Esophagus squamous epithelium (tissue), 5 donors: Measurements from ENCODE around the gene ATP10A. TPM values are rescaled to one million over a fixed set of nuclear protein-coding genes. Genes with fewer than 3 reads are reported as not detected.

Experiments
- DNase-seq: peaks from one replicate; lab custom pipeline; 2025; lab: John Stamatoyannopoulos, UW
- H3K27ac ChIP-seq, 4 donors: fragments of 200-600 bp; sonication (generic); one replicate each; pipeline ENCODE4 v1.5.1; 2016 to 2019; ENCODE audit warnings: mild to moderate bottlenecking in 1 of 4
- H3K27me3 ChIP-seq, 4 donors: fragments of 200-600 bp; sonication (generic); 1 replicate in 3 of 4; 2 replicates in 1 of 4; pipeline versions ENCODE4 v1.5.1 to v1.6.0; 2017 to 2021; ENCODE audit warnings: antibody characterized with exemption in 1 of 4
- H3K36me3 ChIP-seq, 3 donors: fragments of 200-600 bp; sonication (generic); one replicate each; pipeline ENCODE4 v1.5.1; 2016 to 2019
- H3K4me1 ChIP-seq, 3 donors: fragments of 200-600 bp; sonication (generic); one replicate each; pipeline ENCODE4 v1.5.1; 2017 to 2019
- H3K4me3 ChIP-seq, 4 donors: fragments of 200-600 bp; sonication (generic); 1 replicate in 3 of 4; 2 replicates in 1 of 4; pipeline ENCODE4 v1.5.1; 2016 to 2019; ENCODE audit warnings: mild to moderate bottlenecking in 2 of 4, moderate library complexity in 1 of 4
- H3K9me3 ChIP-seq, 3 donors: fragments of 200-600 bp; sonication (generic); one replicate each; pipeline ENCODE4 v1.5.1; 2016 to 2019
- POLR2A ChIP-seq, 4 donors: fragments of 450-650 bp; IDR thresholded peaks; one replicate each; pipeline ENCODE4 v1.6.1; 2017; ENCODE audit warnings: antibody characterized with exemption in 4 of 4, mild to moderate bottlenecking in 4 of 4, moderate library complexity in 3 of 4
- WGBS, 2 donors: methylation state at CpG; one replicate each; pipeline ENCODE4 v1.1.5; 2018; 5-methylcytosine and 5-hydroxymethylcytosine counted together
- intact Hi-C: fragments of 100-400 bp; cut with DNase I; formaldehyde crosslinking; loops from one replicate; pipeline ENCODE4 v1.15.0; 2022
- total RNA-seq, 4 donors: library from RNA; depleted of rRNA; stranded (reverse); fragments of >200 nt; gene quantifications; one replicate each; pipeline ENCODE4 v1.1.0, GENCODE V29; 2016
- TF ChIP-seq, protein P1 (sequence below), 6 experiments: fragments of 450-650 bp in 4 of 6; fragments of 200-600 bp in 2 of 6; sonication (generic) in 2 of 6; IDR thresholded peaks; one replicate each; pipeline ENCODE4 v1.5.1; 2016 to 2019; ENCODE audit warnings: antibody characterized with exemption in 6 of 6, mild to moderate bottlenecking in 4 of 6, moderate library complexity in 4 of 6
- donor health status: DM: yes; HTN: yes; CAD: no.

Gene ATP10A
- total RNA-seq, 4 donors from 2014 or later, result 0.88 to 6.3 (median 1.9) TPM

- DNase-seq, result no peak
- intact Hi-C loops, result no loop called here
- H3K36me3 ChIP-seq, result no peaks in the 10 kb centered on the region
- TF ChIP-seq POLR2A (IDR thresholded peaks at IDR 0.05), result no peak
- TF ChIP-seq, protein P1, sequence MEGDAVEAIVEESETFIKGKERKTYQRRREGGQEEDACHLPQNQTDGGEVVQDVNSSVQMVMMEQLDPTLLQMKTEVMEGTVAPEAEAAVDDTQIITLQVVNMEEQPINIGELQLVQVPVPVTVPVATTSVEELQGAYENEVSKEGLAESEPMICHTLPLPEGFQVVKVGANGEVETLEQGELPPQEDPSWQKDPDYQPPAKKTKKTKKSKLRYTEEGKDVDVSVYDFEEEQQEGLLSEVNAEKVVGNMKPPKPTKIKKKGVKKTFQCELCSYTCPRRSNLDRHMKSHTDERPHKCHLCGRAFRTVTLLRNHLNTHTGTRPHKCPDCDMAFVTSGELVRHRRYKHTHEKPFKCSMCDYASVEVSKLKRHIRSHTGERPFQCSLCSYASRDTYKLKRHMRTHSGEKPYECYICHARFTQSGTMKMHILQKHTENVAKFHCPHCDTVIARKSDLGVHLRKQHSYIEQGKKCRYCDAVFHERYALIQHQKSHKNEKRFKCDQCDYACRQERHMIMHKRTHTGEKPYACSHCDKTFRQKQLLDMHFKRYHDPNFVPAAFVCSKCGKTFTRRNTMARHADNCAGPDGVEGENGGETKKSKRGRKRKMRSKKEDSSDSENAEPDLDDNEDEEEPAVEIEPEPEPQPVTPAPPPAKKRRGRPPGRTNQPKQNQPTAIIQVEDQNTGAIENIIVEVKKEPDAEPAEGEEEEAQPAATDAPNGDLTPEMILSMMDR (IDR thresholded peaks at IDR 0.05), result no peak
- peaks cover 0 to 34% (median 11%) of the 10 kb centered on the region in 3 donors for H3K4me1 ChIP-seq
- H3K27me3 ChIP-seq, result no peaks in the 10 kb centered on the region
- H3K27ac ChIP-seq, result peak overlapping the region; percentile 19 to 83 (median 78)
- H3K4me3 ChIP-seq, result no peak overlapping the region
- WGBS, 2 donors, result 73 to 79% methylated on average over 12 to 15 of the region's 25 CpGs
- H3K9me3 ChIP-seq, result no peaks in the 10 kb centered on the region
Measured at GRCh38 chr15:25797936-25798901, 64.9 kb downstream of the ATP10A start.

GRCh38 chr15:25797511-25797935 lies 65.6 kb downstream of the ATP10A start:
- DNase-seq, result no peak
- peak overlapping the region; percentile 60 to 83 (median 78) for H3K27ac ChIP-seq

DNA sequence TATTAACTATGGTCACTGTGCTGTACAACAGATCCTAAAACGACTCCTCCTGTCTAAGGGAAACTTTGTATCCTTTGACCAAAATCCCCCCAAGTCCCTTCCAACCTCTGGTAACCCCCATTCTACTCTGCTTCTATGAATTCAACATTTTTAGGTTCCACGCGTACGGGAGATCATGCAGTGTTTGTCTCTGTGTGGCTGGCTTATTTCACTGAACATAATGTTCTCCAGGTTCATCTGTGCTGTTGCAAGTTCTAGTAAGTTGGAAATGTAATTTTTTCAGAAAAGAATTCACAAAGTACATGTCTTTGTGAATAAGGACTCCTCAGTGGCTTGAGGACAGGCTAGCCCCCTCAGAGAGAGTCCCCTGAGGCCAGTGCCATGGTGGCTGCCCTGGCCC lies 66.1 kb downstream of the ATP10A start:
- H3K27ac ChIP-seq, result peak overlapping the region; percentile 60 to 83 (median 78)
- no peak for DNase-seq

More at GRCh38 chr15:25797511-25797935, 65.6 kb downstream of the ATP10A start:
- no peaks in the 10 kb centered on the region for H3K9me3 ChIP-seq
- H3K4me3 ChIP-seq, result no peak overlapping the region
- TF ChIP-seq, protein P1 (IDR thresholded peaks at IDR 0.05), result no peak
- no peak for TF ChIP-seq POLR2A (IDR thresholded peaks at IDR 0.05)
- peaks cover 0 to 34% (median 11%) of the 10 kb centered on the region in 3 donors for H3K4me1 ChIP-seq
- H3K27me3 ChIP-seq, result no peaks in the 10 kb centered on the region
- H3K36me3 ChIP-seq, result no peaks in the 10 kb centered on the region
- intact Hi-C loops, result no loop called here
- whole genome bisulfite sequencing, 2 donors, result 14 to 33% methylated on average over 2 of the region's 8 CpGs

DNA sequence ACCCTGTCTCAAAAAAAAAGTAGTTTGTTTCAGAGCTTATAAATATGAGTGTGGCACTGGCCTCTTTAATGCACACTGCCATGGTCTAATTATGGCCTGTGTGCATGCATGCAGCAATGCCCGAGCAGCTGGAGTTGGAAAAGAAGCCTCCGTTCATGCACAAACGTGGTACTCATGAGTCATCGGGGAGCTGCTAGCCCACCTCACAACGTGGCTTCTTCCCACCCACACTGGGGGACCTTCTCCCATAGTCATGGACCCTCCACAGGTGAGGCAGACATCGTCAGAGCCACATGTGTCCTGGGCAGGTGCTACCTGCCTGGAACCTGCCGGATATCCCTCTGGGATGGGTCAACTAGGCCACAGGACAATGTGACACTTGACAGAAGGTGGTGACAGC lies 66.7 kb downstream of the ATP10A start:
- intact Hi-C loops, result no loop called here
- WGBS, 2 donors, result 61 to 67% methylated on average over 1 to 6 of the region's 7 CpGs

More for the DNA sequence above, 66.1 kb downstream of the ATP10A start:
- H3K9me3 ChIP-seq, result no peaks in the 10 kb centered on the region
- intact Hi-C loops, result no loop called here
- TF ChIP-seq POLR2A (IDR thresholded peaks at IDR 0.05), result no peak
- H3K27me3 ChIP-seq, result no peaks in the 10 kb centered on the region
- 75 to 82% methylated on average over 4 of the region's 4 CpGs for WGBS, 2 donors
- H3K4me3 ChIP-seq, result no peak overlapping the region
- H3K4me1 ChIP-seq, result peaks cover 0 to 39% (median 11%) of the 10 kb centered on the region in 3 donors
- H3K36me3 ChIP-seq, result no peaks in the 10 kb centered on the region

GRCh38 chr15:25795712-25796111 lies 67.4 kb downstream of the ATP10A start:
- DNase-seq, result no peak
- Histone ChIP-seq H3K27ac (no peak overlapping the region), H3K4me1 (peaks cover 0 to 48% (median 17%) of the 10 kb centered on the region in 3 donors), H3K4me3 (no peak overlapping the region), H3K27me3 (no peaks in the 10 kb centered on the region), H3K9me3 (no peaks in the 10 kb centered on the region), H3K36me3 (no peaks in the 10 kb centered on the region)
- 46 to 62% methylated on average over 4 to 5 of the region's 6 CpGs for WGBS, 2 donors
- no peak for TF ChIP-seq POLR2A (IDR thresholded peaks at IDR 0.05)
- TF ChIP-seq, protein P1 (IDR thresholded peaks at IDR 0.05), result no peak
- intact Hi-C loops, result no loop called here

More for the DNA sequence above, 66.7 kb downstream of the ATP10A start:
- no peak for DNase-seq
- Histone ChIP-seq H3K4me1 (peaks cover 0 to 41% (median 11%) of the 10 kb centered on the region in 3 donors), H3K4me3 (no peak overlapping the region), H3K27ac (peak overlapping the region in 3 of 4 donors; percentile 17 to 83 (median 81)), H3K27me3 (no peaks in the 10 kb centered on the region), H3K36me3 (no peaks in the 10 kb centered on the region), H3K9me3 (no peaks in the 10 kb centered on the region)
- TF ChIP-seq, protein P1 (IDR thresholded peaks at IDR 0.05), result no peak
- no peak for TF ChIP-seq POLR2A (IDR thresholded peaks at IDR 0.05)
